ENCODE results near the gene PPA1. TPM values are rescaled to one million over a fixed set of nuclear protein-coding genes. Genes with fewer than 3 reads are reported as not detected.

PPA1 gene
- total and polyA plus RNA-seq, 2 donors (not counting 3 experiments of a cell fraction or from before 2014, with no cell fraction given): 63.5 to 140 TPM

DNA sequence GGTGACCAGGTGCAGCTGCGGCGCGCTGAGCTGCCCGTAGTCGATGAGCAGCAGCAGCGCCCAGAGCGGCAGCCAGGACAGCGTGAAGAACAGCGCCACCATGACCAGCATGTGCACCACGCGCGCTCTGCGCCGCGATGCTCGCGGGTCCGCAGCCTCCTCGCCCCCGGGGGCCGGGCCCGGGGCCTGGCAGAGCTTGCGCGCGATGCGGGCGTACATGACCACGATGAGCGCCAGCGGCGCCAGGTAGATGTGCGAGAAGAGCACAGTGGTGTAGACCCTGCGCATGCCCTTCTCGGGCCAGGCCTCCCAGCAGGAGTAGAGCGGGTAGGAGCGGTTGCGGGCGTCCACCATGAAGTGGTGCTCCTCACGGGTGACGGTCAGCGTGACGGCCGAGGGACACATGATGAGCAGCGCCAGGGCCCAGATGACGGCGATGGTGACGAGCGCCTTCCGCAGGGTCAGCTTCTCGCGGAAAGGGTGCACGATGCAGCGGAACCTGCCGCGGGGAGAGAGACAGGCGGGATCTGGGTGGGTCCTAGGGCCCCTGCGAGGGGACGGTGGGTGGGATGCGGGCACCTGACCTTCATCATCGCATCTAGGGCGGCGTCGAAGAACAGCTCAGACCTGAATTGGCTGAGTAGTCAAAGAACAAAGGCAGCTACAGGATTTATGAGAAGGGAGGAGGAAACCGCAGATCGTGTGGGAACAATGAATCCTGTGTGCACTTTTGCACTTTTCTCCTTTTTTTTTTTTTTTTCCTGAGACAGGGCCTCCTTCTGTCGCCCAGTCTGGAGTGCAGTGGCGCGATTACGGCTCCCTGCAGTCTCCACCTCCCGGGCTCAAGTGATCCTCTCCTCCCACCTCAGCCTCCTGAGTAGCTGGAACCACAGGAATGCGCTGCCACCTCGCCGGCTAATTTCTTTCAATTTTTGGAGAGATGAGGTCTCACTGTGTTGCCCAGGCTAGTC, 22.4 kb upstream of the PPA1 start:
- H3K4me3 ChIP-seq (replicated peaks in 1 of 3; ENCODE audit: insufficient read depth in 1 of 3, low read depth in 1 of 3, low read length in 3 of 3): no peak overlapping the region
- dilution Hi-C loops (cut with MboI; ENCODE audit: extremely low pct_ligation_motif_present, low sequenced_read_pairs): no loop called here
- H3K9me3 ChIP-seq (replicated peaks; ENCODE audit: control insufficient read depth, insufficient read depth, low read length): no peaks in the 10 kb centered on the region
- H3K9me1 ChIP-seq (replicated peaks; ENCODE audit: control insufficient read depth, extremely low read depth, insufficient read depth, low read length): no peaks in the 10 kb centered on the region
- no peaks in the 10 kb centered on the region for H4K20me1 ChIP-seq (replicated peaks; ENCODE audit: control insufficient read depth, extremely low read depth, insufficient read depth, low read length)
- H3K27me3 ChIP-seq (ENCODE audit: control insufficient read depth in 2 of 2, insufficient read depth in 2 of 2, low read length in 2 of 2): peaks cover 48 to 64% of the 10 kb centered on the region in 2 experiments
- TF ChIP-seq MYC (IDR thresholded peaks at IDR 0.05; ENCODE audit: low read depth, low read length) (no peak), EZH2 (IDR thresholded peaks at IDR 0.05; ENCODE audit: borderline replicate concordance, low read depth, low read length, severe bottlenecking) (peak; percentile 91)
- TF ChIP-seq, protein P1, sequence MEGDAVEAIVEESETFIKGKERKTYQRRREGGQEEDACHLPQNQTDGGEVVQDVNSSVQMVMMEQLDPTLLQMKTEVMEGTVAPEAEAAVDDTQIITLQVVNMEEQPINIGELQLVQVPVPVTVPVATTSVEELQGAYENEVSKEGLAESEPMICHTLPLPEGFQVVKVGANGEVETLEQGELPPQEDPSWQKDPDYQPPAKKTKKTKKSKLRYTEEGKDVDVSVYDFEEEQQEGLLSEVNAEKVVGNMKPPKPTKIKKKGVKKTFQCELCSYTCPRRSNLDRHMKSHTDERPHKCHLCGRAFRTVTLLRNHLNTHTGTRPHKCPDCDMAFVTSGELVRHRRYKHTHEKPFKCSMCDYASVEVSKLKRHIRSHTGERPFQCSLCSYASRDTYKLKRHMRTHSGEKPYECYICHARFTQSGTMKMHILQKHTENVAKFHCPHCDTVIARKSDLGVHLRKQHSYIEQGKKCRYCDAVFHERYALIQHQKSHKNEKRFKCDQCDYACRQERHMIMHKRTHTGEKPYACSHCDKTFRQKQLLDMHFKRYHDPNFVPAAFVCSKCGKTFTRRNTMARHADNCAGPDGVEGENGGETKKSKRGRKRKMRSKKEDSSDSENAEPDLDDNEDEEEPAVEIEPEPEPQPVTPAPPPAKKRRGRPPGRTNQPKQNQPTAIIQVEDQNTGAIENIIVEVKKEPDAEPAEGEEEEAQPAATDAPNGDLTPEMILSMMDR (IDR thresholded peaks at IDR 0.05; ENCODE audit: extremely low read depth in 1 of 2, insufficient read depth in 1 of 2, low read depth in 1 of 2, low read length in 2 of 2): peak in 1 of 2 donors; percentile 7
- DNase-seq (ENCODE audit: low read depth, low spot score): peak; percentile 45
- POLR2A ChIA-PET: interaction anchor here (0.6 kb wide), 1 partner anchor 99 kb away, joined by 5 read pairs; no protein-coding TSS in a partner anchor
- FAIRE-seq: peak; percentile 81
- no TSS peak for BruUV-seq (replicated peaks)
- H3K27ac ChIP-seq (ENCODE audit: insufficient read depth, low read depth, low read length): no peak overlapping the region
- no peaks in the 10 kb centered on the region for H3K36me3 ChIP-seq (ENCODE audit: control insufficient read depth in 2 of 2, extremely low read depth in 1 of 2, insufficient read depth in 2 of 2, low read length in 2 of 2)
- intact Hi-C loops (cut with micrococcal nuclease): no loop called here
- H3K79me2 ChIP-seq (ENCODE audit: control insufficient read depth, insufficient read depth, low read length): no peaks in the 10 kb centered on the region
- H3K4me1 ChIP-seq (ENCODE audit: control insufficient read depth, extremely low read depth, insufficient read depth, low read length): peaks cover 3% of the 10 kb centered on the region
- H2AFZ ChIP-seq (ENCODE audit: low read depth, low read length): no peak overlapping the region
- H3K4me2 ChIP-seq (ENCODE audit: insufficient read depth, low read length): no peak overlapping the region
- no peak overlapping the region for H3K9ac ChIP-seq (replicated peaks; ENCODE audit: extremely low read depth, insufficient read depth, low read length)
- CTCF ChIA-PET: interaction anchor here (0.7 to 3.5 kb wide), 7 partner anchors 9 to 126 kb away, joined by 3 to 18 read pairs (median 3); partner anchors contain the start of gene PPA1
